ENCODE results near the gene MC5R. TPM values are rescaled to one million over a fixed set of nuclear protein-coding genes. Genes with fewer than 3 reads are reported as not detected.
"Not testable (repeated sequence)": the region's sequence is repeated elsewhere in the genome, so short reads cannot be mapped to it uniquely, and the experiment has no call there.

The MC5R gene
- total RNA-seq, 2 donors from 2014 or later = not detected

DNA sequence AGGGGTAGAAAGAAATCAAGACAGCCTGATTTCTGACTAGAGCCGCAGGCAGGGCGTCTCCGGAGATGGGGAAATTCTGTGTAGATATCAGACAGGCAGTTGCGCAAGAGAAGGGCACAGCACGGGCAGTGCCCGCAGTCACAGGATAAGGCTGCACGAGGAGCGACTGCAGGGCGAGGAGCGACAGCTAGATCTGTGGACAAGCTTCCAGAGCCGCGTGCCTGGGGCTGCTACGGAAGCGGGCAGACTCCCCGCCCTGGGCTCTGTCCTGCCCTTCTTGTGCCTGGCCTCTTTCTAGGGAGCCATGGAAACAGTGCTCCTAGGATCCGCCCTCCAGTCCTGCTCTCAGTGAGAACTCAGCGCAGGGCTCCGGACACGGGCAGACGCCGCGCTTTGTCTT, 12.6 kb downstream of the MC5R start:
- no peak for ATAC-seq (ENCODE audit: insufficient number of reproducible peaks, low FRiP score, low read depth)

GRCh38 chr18:13849791-13850190, 25.8 kb downstream of the MC5R start:
- Histone ChIP-seq H3K4me3 (no peak overlapping the region), H3K27ac (no peak overlapping the region), H3K9me3 (no peaks in the 10 kb centered on the region), H3K36me3 (no peaks in the 10 kb centered on the region), H3K27me3 (replicated peaks; ENCODE audit: insufficient read depth) (no peaks in the 10 kb centered on the region), H3K4me1 (ENCODE audit: control insufficient read depth in 1 of 2, low read depth in 2 of 2) (no peaks in the 10 kb centered on the region)
- ATAC-seq (ENCODE audit: insufficient number of reproducible peaks, low FRiP score, low read depth) (no peak), DNase-seq (ENCODE audit: low spot score) (no peak)
- no peak for TF ChIP-seq CTCF (IDR thresholded peaks at IDR 0.05)

More for the DNA sequence above, 12.6 kb downstream of the MC5R start:
- no peaks in the 10 kb centered on the region for H3K36me3 ChIP-seq
- H3K4me1 ChIP-seq (ENCODE audit: control insufficient read depth in 1 of 2, low read depth in 2 of 2) = no peaks in the 10 kb centered on the region
- TF ChIP-seq CTCF (IDR thresholded peaks at IDR 0.05) = no peak
- H3K27me3 ChIP-seq (replicated peaks; ENCODE audit: insufficient read depth) = no peaks in the 10 kb centered on the region
- no peak overlapping the region for H3K27ac ChIP-seq
- no peak for DNase-seq (ENCODE audit: low spot score)
- H3K4me3 ChIP-seq = no peak overlapping the region
- H3K9me3 ChIP-seq = no peaks in the 10 kb centered on the region

DNA sequence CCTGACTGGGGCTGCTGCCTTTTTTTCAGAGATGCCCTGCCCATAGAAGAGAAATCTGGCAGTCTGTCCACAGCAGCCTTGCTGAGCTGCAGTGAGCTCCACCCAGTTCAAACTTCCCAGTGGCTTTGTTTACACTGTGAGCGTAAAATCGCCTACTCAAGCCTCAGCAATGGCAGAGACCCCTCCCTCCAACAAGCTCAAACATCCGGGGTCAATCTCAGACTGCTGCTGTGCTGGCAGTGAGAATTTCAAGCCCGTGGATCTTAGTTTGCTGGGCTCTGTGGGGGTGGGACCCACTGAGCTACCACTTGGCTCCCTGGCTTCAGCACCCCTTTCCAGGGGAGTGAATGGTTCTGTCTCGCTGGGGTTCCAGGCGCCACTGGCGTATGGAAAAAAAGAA, 38.9 kb downstream of the MC5R start:
- not testable (repeated sequence) for H3K27me3 ChIP-seq (replicated peaks; ENCODE audit: insufficient read depth); H3K4me3 ChIP-seq; H3K9me3 ChIP-seq; ATAC-seq (ENCODE audit: insufficient number of reproducible peaks, low FRiP score, low read depth); DNase-seq (ENCODE audit: low spot score); H3K4me1 ChIP-seq (ENCODE audit: control insufficient read depth in 1 of 2, low read depth in 2 of 2); H3K27ac ChIP-seq; H3K36me3 ChIP-seq

DNA sequence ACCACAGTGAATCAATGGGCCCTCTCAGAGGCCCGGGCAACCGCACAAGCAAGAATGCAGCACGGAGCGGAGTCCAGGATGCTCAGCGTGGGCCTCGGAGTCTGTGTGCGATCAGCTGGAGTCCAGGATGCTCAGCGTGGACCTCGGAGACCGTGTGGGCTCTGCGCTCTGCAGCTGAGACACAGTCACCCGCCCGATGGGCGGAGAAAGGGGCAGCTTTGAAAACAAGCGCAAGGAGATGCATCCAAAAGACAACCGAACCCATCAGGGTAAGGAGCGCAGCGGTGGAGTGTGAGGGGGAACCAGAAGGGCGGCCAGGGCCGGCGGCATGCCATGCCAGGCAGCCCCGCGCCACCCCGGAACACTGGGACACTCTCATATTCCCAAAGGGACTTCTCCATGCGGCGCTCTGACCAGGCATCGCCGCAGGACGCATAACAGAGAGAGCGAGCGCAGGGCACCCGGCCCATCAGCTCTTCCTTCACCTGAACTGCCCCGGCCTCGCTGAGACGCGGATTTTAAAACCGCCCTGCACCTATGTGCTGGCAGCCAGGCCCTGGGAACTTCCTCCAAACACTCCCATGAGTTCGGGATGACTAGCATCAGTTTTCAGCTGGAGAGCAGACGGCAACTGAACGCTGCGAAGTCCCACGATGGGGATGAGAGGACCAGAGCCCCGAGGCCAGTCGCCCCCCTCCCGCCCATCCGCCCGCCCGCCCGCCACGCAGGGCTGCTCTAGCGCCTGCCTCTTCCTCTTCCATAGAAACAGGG, 44.7 kb downstream of the MC5R start:
- H3K4me3 ChIP-seq = no peak overlapping the region
- H3K9me3 ChIP-seq = no peaks in the 10 kb centered on the region
- no peak for TF ChIP-seq CTCF (IDR thresholded peaks at IDR 0.05)
- ATAC-seq (ENCODE audit: insufficient number of reproducible peaks, low FRiP score, low read depth) = no peak
- no peaks in the 10 kb centered on the region for H3K27me3 ChIP-seq (replicated peaks; ENCODE audit: insufficient read depth)
- no peak overlapping the region for H3K27ac ChIP-seq
- DNase-seq (ENCODE audit: low spot score) = no peak
- no peaks in the 10 kb centered on the region for H3K36me3 ChIP-seq
- no peaks in the 10 kb centered on the region for H3K4me1 ChIP-seq (ENCODE audit: control insufficient read depth in 1 of 2, low read depth in 2 of 2)

GRCh38 chr18:13871701-13872100, 47.8 kb downstream of the MC5R start:
- DNase-seq (ENCODE audit: low spot score) = no peak
- no peak for TF ChIP-seq CTCF (IDR thresholded peaks at IDR 0.05)
- Histone ChIP-seq H3K36me3 (no peaks in the 10 kb centered on the region), H3K27ac (no peak overlapping the region), H3K9me3 (no peaks in the 10 kb centered on the region), H3K4me3 (no peak overlapping the region), H3K4me1 (ENCODE audit: control insufficient read depth in 1 of 2, low read depth in 2 of 2) (no peaks in the 10 kb centered on the region), H3K27me3 (replicated peaks; ENCODE audit: insufficient read depth) (no peaks in the 10 kb centered on the region)
- ATAC-seq (ENCODE audit: insufficient number of reproducible peaks, low FRiP score, low read depth) = no peak

GRCh38 chr18:13872373-13872772, 48.4 kb downstream of the MC5R start:
- H3K9me3 ChIP-seq = no peaks in the 10 kb centered on the region
- ATAC-seq (ENCODE audit: insufficient number of reproducible peaks, low FRiP score, low read depth) = no peak
- DNase-seq (ENCODE audit: low spot score) = no peak
- no peak overlapping the region for H3K4me3 ChIP-seq
- no peaks in the 10 kb centered on the region for H3K36me3 ChIP-seq
- H3K4me1 ChIP-seq (ENCODE audit: control insufficient read depth in 1 of 2, low read depth in 2 of 2) = no peaks in the 10 kb centered on the region
- no peaks in the 10 kb centered on the region for H3K27me3 ChIP-seq (replicated peaks; ENCODE audit: insufficient read depth)
- H3K27ac ChIP-seq = no peak overlapping the region
- TF ChIP-seq CTCF (IDR thresholded peaks at IDR 0.05) = no peak

Measured in thoracic aorta (tissue), 2 donors.